D721Med (cell line): Measurements from ENCODE around the gene RALGPS1.

ENCODE experiments used
- DNase-seq: peaks from one replicate; pipeline ENCODE4 v3.0.0; 2011; ENCODE audit warnings: low spot score; ENCODE audit not compliant: insufficient read length
- FAIRE-seq: peaks from 2 replicates; lab custom pipeline; 2011; peaks lifted over from hg19 to GRCh38; lab: Jason Lieb, UNC
- CTCF ChIP-seq: IDR thresholded peaks from 2 replicates; pipeline ENCODE4 v1.5.1; 2012; ENCODE audit warnings: mild to moderate bottlenecking, control low read depth; ENCODE audit not compliant: insufficient read depth; ENCODE audit errors: missing control alignments

RALGPS1 gene

GRCh38 chr9:127207734-127208410, 293.3 kb downstream of the RALGPS1 start:
- FAIRE-seq: no peak
- no peak for TF ChIP-seq CTCF
- no peak for DNase-seq

GRCh38 chr9:127208416-127208815, 293.8 kb downstream of the RALGPS1 start:
- no peak for TF ChIP-seq CTCF
- DNase-seq (no peak), FAIRE-seq (no peak)

GRCh38 chr9:127209220-127209619, 294.6 kb downstream of the RALGPS1 start:
- no peak for TF ChIP-seq CTCF
- FAIRE-seq (no peak), DNase-seq (no peak)

GRCh38 chr9:127209948-127210640, 295.5 kb downstream of the RALGPS1 start:
- FAIRE-seq (no peak), DNase-seq (no peak)

GRCh38 chr9:127210851-127211730, 296.5 kb downstream of the RALGPS1 start:
- FAIRE-seq: no peak
- TF ChIP-seq CTCF: peak; percentile 14

More at GRCh38 chr9:127209948-127210640, 295.5 kb downstream of the RALGPS1 start:
- no peak for TF ChIP-seq CTCF

GRCh38 chr9:127211983-127212382, 297.4 kb downstream of the RALGPS1 start:
- TF ChIP-seq CTCF: no peak
- FAIRE-seq: no peak
- no peak for DNase-seq

More at GRCh38 chr9:127210851-127211730, 296.5 kb downstream of the RALGPS1 start:
- DNase-seq: no peak
